Activated gamma-delta T cell (primary cell): ENCODE data around the gene BBS9.

Source experiments
- DNase-seq: peaks from one replicate; lab custom pipeline; 2025; lab: John Stamatoyannopoulos, UW

BBS9 gene

DNA sequence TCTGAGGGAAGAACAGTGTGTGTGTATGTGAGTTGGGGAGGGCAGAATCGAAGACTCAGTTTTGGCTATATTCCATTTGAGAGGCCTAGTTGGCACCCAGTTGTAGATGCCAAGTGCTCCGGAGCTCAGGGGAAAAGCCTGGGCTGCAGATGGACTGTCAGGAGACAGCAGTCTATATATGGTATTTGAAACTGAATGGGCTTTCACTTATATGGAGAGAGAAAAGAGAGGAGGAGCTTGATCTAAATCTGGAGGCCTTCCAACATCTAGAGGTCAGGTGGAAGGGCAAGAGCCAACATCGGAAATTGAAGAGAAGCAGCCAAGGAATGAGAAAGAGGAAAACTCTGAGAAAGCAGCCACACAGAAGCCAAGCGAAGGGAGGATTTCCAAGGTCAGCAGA lies 425.2 kb downstream of the BBS9 start:
- DNase-seq: no peak

GRCh38 chr7:33556472-33556871 lies 427.1 kb downstream of the BBS9 start:
- DNase-seq: no peak

DNA sequence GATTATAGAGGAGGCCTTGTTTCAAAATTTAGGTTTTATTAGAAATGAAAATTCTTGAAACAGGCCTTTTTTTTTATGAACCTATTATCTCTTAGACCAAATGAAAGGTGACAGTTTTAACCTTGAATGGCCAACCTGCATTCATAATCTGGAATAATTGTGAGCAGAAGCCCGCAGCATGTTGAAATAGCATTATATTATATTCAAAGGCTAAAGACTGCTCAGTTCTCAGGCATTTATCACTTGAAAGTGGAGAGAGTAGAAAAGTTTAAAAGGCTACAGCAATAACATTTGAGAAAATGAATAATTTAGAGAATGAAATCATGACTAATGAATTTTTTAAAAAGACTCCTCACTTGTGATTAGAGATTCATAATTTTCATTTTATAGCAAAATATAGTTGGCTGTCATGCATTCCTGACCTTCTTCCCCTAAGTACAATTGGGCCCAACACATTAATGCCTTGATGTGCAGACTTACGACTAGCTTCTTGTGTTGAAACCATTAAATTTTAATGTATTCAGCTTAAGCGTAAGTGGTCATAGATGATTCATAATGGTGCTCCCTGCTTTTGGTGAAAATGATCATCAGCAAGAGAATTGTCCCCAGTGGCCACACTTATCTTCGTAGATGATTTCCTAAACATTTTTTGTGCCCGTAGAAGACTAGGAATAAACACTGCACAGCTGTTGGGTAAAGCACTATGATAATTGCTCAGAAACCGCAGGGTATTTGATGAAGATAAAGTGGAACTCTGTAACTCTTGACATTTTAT lies 429.4 kb downstream of the BBS9 start:
- DNase-seq: no peak

DNA sequence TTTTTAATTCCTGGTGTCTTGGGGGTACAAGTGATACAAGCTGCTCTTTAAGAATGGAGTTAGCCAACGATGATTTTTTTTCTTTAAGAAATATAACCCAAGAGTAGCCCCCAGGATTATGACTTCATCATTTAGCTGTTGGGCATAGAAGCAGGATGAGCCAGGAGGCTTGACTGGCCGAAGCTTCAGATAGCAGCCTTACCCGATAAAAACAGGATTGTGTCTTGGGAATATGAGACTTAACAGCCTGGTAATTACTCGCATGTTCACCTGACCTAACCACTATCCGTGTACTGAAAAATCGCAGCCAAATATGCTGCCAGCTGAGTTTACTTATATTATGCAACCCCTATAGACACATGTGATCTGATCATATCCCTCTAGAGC lies 430.0 kb downstream of the BBS9 start:
- DNase-seq: no peak

- no peak for DNase-seq
Observed at GRCh38 chr7:33562996-33563395, 433.6 kb downstream of the BBS9 start.

- no peak for DNase-seq
Observed at GRCh38 chr7:33563651-33564050, 434.3 kb downstream of the BBS9 start.

- DNase-seq: no peak
Observed at GRCh38 chr7:33578166-33578565, 448.8 kb downstream of the BBS9 start.

GRCh38 chr7:33578881-33579672 lies 449.7 kb downstream of the BBS9 start:
- no peak for DNase-seq

DNA sequence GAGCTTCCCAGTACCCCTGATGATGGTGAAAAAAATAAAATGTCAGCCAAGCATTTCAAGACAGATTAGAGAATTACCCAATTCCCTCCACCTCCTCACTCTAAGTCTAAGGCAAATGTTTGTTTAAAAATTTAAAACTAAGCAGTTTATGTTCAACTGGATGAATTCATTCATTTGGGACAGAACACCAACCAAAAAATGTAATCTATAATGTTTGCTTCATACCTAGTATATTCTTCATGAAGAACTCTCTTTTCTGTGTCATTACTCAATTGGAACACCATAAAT lies 450.3 kb downstream of the BBS9 start:
- DNase-seq: no peak

DNA sequence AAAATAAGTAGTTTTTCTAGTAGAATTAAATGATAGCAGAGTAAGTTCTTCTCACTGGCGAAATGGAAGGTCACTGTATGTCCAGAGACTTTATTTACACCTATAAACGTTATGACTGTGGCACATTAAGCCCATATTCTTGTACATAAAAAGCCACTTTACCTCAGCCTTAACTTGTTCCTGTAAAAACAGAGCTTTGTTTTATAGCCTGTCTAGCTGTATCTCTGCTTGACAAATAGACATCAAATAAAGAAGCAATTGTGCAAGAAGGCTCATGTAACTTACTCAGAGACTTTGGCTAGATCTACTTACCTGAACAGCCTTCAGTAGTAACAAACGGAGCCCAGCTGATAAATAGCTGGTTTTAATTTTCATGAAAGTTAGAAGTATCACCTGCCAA lies 451.9 kb downstream of the BBS9 start:
- no peak for DNase-seq

- no peak for DNase-seq
Observed at GRCh38 chr7:33582104-33582503, 452.7 kb downstream of the BBS9 start.

DNA sequence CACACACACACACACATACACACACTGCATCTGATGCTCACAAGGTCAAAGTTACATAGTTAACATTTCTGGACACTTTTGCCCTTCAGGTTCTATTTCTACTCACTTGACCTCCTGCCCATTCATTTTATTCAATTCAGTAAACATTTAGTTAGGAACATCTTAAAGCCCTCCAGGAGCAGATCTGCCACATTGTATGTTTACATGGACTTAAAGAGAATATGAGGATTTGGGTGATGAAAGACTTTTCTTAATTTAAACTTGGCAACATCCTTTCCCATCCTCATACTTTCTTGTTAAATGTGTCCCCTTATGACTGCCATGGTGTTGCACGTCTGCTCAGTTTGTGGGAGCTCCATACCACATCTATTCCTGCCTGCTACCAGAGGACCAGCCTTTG lies 453.2 kb downstream of the BBS9 start:
- DNase-seq: no peak

GRCh38 chr7:33589911-33590310 lies 460.5 kb downstream of the BBS9 start:
- no peak for DNase-seq

- DNase-seq: no peak
Observed at GRCh38 chr7:33590916-33591315, 461.6 kb downstream of the BBS9 start.

DNA sequence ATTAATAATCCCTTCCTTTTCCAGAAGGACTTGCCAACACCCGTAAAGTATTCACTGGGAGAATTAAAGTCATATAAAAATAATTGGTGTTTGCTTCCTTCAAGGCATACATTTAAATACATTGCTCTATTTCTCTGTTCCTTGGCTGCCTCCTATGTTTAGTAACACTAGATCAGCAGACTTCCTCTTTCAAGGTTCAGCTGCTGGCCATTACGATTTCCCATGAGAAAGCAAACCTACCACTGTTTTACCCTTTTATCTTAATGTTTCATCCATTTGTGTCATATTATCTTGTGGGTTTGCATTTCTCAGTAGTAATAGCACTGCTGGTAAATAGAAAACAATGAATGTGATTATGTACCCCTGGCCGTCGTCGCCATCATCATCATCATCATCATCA lies 462.1 kb downstream of the BBS9 start:
- DNase-seq: no peak

DNA sequence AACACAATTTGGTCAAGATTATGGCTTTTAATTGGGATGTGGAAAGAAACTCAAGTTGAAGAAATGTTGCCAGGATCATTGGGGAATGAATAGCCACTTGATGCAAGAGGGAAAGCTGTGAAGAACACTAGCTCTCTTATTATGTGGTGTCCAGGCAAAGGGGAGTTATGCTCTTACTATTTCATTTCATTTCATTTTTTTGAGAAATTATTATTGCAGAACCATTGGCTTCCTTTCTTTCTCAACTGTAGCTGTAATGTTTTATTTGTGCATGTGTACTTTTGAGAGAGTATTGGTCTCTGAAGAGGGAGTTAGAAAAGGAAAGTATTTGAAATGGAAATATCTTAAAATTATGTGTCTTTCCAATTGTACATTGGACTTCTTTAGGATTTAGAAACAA lies 463.4 kb downstream of the BBS9 start:
- DNase-seq: no peak

- no peak for DNase-seq
Observed at GRCh38 chr7:33593611-33594010, 464.2 kb downstream of the BBS9 start.

GRCh38 chr7:33596686-33597085 lies 467.3 kb downstream of the BBS9 start:
- no peak for DNase-seq

DNA sequence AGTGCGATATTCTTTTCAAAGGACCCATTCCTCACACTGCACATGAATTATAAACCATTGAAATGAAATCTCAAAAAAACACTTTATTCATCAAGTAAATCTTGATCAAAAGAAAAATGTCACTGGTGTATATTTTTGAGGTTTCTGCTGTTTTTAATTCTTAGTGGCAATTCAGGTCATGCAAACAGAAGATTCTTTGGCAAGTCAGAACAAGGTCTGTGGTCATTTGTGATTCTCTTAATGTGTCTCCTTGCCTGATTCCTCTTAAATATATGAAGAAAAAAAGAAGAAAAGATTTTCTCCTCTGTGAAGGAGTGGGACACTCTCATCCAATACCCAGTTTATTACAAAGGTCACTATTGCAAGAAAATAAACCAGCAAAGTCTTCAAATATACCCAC lies 467.8 kb downstream of the BBS9 start:
- no peak for DNase-seq

GRCh38 chr7:33601101-33601500 lies 471.7 kb downstream of the BBS9 start:
- no peak for DNase-seq

- no peak for DNase-seq
Observed at GRCh38 chr7:33601884-33602283, 472.5 kb downstream of the BBS9 start.

GRCh38 chr7:33604056-33604455 lies 474.7 kb downstream of the BBS9 start:
- DNase-seq: no peak

DNA sequence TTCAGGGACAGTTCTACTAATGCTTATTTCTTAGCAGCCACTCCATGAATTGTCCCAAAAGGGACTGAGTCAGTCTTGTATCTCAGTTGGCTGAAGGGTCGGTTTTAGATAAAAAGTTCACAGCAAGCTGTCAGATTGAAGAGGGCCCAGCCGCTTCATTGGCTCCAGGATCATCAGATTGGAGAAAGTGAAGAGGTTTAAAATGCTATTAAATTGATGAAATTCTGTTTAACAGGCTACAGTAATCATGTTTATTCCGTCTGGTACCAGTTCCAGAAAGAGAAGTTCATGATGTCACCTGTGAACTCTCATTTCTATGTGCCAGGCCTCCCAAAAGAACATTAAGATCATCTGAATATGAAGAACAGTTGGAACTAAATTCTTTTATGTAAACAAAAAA lies 481.6 kb downstream of the BBS9 start:
- DNase-seq: no peak

- DNase-seq: no peak
Observed at GRCh38 chr7:33612442-33612841, 483.1 kb downstream of the BBS9 start.
